Keratinocyte (primary cell): ENCODE measurements around the gene IL22RA1. TPM values are rescaled to one million over a fixed set of nuclear protein-coding genes. Genes with fewer than 3 reads are reported as not detected.

ENCODE experiments used
- DNase-seq: peaks from one replicate; pipeline ENCODE4 v3.0.0-alpha.2; 2011; ENCODE audit warnings: low read depth, missing footprints, low spot score
- FAIRE-seq: peaks from 2 replicates; lab custom pipeline; 2011; peaks lifted over from hg19 to GRCh38; lab: Jason Lieb, UNC
- H2AFZ ChIP-seq: 2 replicates; pipeline ENCODE4 v1.6.0; 2012; ENCODE audit warnings: low read length, control low read depth, inconsistent platforms; ENCODE audit not compliant: control insufficient read depth
- H3K27ac ChIP-seq: 2 replicates; pipeline ENCODE4 v1.5.1; 2011; ENCODE audit warnings: low read length; ENCODE audit not compliant: control insufficient read depth, insufficient read depth
- H3K27me3 ChIP-seq: 3 replicates; pipeline ENCODE4 v1.6.0; 2011; ENCODE audit warnings: low read length; ENCODE audit not compliant: control insufficient read depth, insufficient read depth; ENCODE audit errors: extremely low read depth
- H3K36me3 ChIP-seq, 2 experiments: 2 replicates in 1 of 2; 3 replicates in 1 of 2; pipeline ENCODE4 v1.5.1; 2011; ENCODE audit warnings: low read length in 2 of 2, mild to moderate bottlenecking in 1 of 2; ENCODE audit not compliant: control insufficient read depth in 2 of 2, insufficient read depth in 2 of 2; ENCODE audit errors: extremely low read depth in 1 of 2
- H3K4me1 ChIP-seq: 3 replicates; pipeline ENCODE4 v1.5.1; 2011; ENCODE audit warnings: low read length; ENCODE audit not compliant: control insufficient read depth, insufficient read depth; ENCODE audit errors: extremely low read depth
- H3K4me2 ChIP-seq: 3 replicates; pipeline ENCODE4 v1.6.0; 2011; ENCODE audit warnings: low read depth, low read length; ENCODE audit not compliant: control insufficient read depth, insufficient read depth; ENCODE audit errors: extremely low read depth
- H3K4me3 ChIP-seq, 3 experiments: fragments of 200-600 bp in 1 of 3; sonication (generic) in 1 of 3; 2 replicates in 2 of 3; 3 replicates in 1 of 3; pipeline ENCODE4 v1.5.1; 2011 to 2016; ENCODE audit warnings: low read length in 3 of 3, mild to moderate bottlenecking in 3 of 3, control low read depth in 2 of 3, inconsistent platforms in 1 of 3, low read depth in 1 of 3, mixed read lengths in 1 of 3, mixed run types in 1 of 3, moderate library complexity in 1 of 3; ENCODE audit not compliant: control insufficient read depth in 2 of 3, insufficient read depth in 2 of 3; ENCODE audit errors: extremely low read depth in 1 of 3
- H3K79me2 ChIP-seq: 2 replicates; pipeline ENCODE4 v1.6.0; 2012; ENCODE audit warnings: low read length; ENCODE audit not compliant: control insufficient read depth, insufficient read depth
- H3K9ac ChIP-seq: 3 replicates; pipeline ENCODE4 v1.6.0; 2011; ENCODE audit warnings: low read length; ENCODE audit not compliant: control insufficient read depth, insufficient read depth; ENCODE audit errors: extremely low read depth
- H3K9me1 ChIP-seq: 3 replicates; pipeline ENCODE4 v1.6.0; 2011; ENCODE audit warnings: low read length; ENCODE audit not compliant: control insufficient read depth, insufficient read depth; ENCODE audit errors: extremely low read depth
- H3K9me3 ChIP-seq: 2 replicates; pipeline ENCODE4 v1.5.1; 2012; ENCODE audit warnings: low read depth, low read length; ENCODE audit not compliant: control insufficient read depth
- H4K20me1 ChIP-seq: 3 replicates; pipeline ENCODE4 v1.6.0; 2011; ENCODE audit warnings: low read length; ENCODE audit not compliant: control insufficient read depth, insufficient read depth; ENCODE audit errors: extremely low read depth
- CTCF ChIP-seq, 3 experiments: IDR thresholded peaks in 1 of 3; conservative IDR thresholded peaks in 1 of 3; optimal IDR thresholded peaks in 1 of 3; 2 replicates in 2 of 3; 3 replicates in 1 of 3; pipeline versions ENCODE3 to v1.5.1; 2011; ENCODE audit warnings: low read length in 3 of 3, mild to moderate bottlenecking in 3 of 3, moderate library complexity in 2 of 3, control low read depth in 1 of 3, inconsistent platforms in 1 of 3; ENCODE audit not compliant: insufficient read depth in 2 of 3; ENCODE audit errors: extremely low read depth in 1 of 3
- EZH2 ChIP-seq: IDR thresholded peaks from one replicate; pipeline ENCODE4 v1.6.1; 2012; ENCODE audit warnings: inconsistent platforms, mild to moderate bottlenecking, low read length, moderate library complexity
- dilution Hi-C: fragments of 300-500 bp; cut with MboI; formaldehyde crosslinking; loops from one replicate; pipeline ENCODE4 v1.7.0; 2020; ENCODE audit warnings: low sequenced_read_pairs; ENCODE audit not compliant: extremely low pct_ligation_motif_present
- polyA plus RNA-seq, 5 experiments: library from polyadenylated mRNA; depleted of rRNA in 3 of 5; stranded (reverse) in 3 of 5; stranded (forward) in 1 of 5; unstranded in 1 of 5; fragments of >200 nt; gene quantifications; 1 replicate in 1 of 5; 2 replicates in 3 of 5; 3 replicates in 1 of 5; pipeline versions ENCODE4 v1.2.1 to v1.2.3, GENCODE V29; 2011 to 2012; ENCODE audit warnings: missing spikeins in 2 of 5, low read depth in 1 of 5, low replicate concordance in 1 of 5

The IL22RA1 gene
- polyA plus RNA-seq, 1 donor (not counting 4 experiments of a cell fraction or from before 2014, with no cell fraction given): 1.7 TPM

- DNase-seq (no peak), FAIRE-seq (no peak)
- TF ChIP-seq EZH2 (no peak), CTCF (optimal IDR thresholded peaks at IDR 0.05 in 1 of 3, IDR thresholded peaks at IDR 0.05 in 1 of 3, conservative IDR thresholded peaks at IDR 0.05 in 1 of 3; ENCODE audit: extremely low read depth in 1 of 3, insufficient read depth in 2 of 3, low read length in 3 of 3) (no peak)
- no peaks in the 10 kb centered on the region for H3K27me3 ChIP-seq
- H3K36me3 ChIP-seq: no peaks in the 10 kb centered on the region
- H3K79me2 ChIP-seq: no peaks in the 10 kb centered on the region
- H3K9me1 ChIP-seq: no peaks in the 10 kb centered on the region
- H3K27ac ChIP-seq: peak overlapping the region; percentile 76
- no peaks in the 10 kb centered on the region for H4K20me1 ChIP-seq
- H3K4me1 ChIP-seq: peaks cover 36% of the 10 kb centered on the region
- peak overlapping the region; percentile 80 for H3K9ac ChIP-seq
- peak overlapping the region; percentile 99 for H3K4me2 ChIP-seq
- H2AFZ ChIP-seq: peak overlapping the region; percentile 81
- no peaks in the 10 kb centered on the region for H3K9me3 ChIP-seq
- peak overlapping the region; percentile 51 to 76 (median 76) for H3K4me3 ChIP-seq
- dilution Hi-C loops: no loop called here
These were observed 43.2 kb upstream of the IL22RA1 start for GRCh38 chr1:24186031-24186710.

- H3K4me2 ChIP-seq: no peak overlapping the region
- H3K4me1 ChIP-seq: peaks cover 28% of the 10 kb centered on the region
- FAIRE-seq (no peak), DNase-seq (no peak)
- H3K36me3 ChIP-seq: no peaks in the 10 kb centered on the region
- no peaks in the 10 kb centered on the region for H3K27me3 ChIP-seq
- H3K9me3 ChIP-seq: no peaks in the 10 kb centered on the region
- H4K20me1 ChIP-seq: no peaks in the 10 kb centered on the region
- H3K4me3 ChIP-seq: no peak overlapping the region
- H3K79me2 ChIP-seq: no peaks in the 10 kb centered on the region
- dilution Hi-C loops: no loop called here
- H3K27ac ChIP-seq: no peak overlapping the region
- no peaks in the 10 kb centered on the region for H3K9me1 ChIP-seq
- H3K9ac ChIP-seq: no peak overlapping the region
- TF ChIP-seq CTCF (optimal IDR thresholded peaks at IDR 0.05 in 1 of 3, IDR thresholded peaks at IDR 0.05 in 1 of 3, conservative IDR thresholded peaks at IDR 0.05 in 1 of 3; ENCODE audit: extremely low read depth in 1 of 3, insufficient read depth in 2 of 3, low read length in 3 of 3) (no peak), EZH2 (no peak)
- H2AFZ ChIP-seq: no peak overlapping the region
These were observed 42.1 kb upstream of the IL22RA1 start for GRCh38 chr1:24185076-24185475.
